Spleen (tissue), 7 donors: ENCODE results near the gene DYDC2.

Experiments
- CTCF ChIP-seq, 11 experiments: fragments of 200-600 bp in 7 of 11; fragments of 450-650 bp in 4 of 11; sonication (generic) in 4 of 11; IDR thresholded peaks in 8 of 11; conservative IDR thresholded peaks in 3 of 11; 1 replicate in 7 of 11; 2 replicates in 4 of 11; pipeline versions ENCODE4 v1.4.0 to v1.8.0; 2016 to 2021; ENCODE audit warnings: antibody characterized with exemption in 11 of 11, inconsistent platforms in 4 of 11, mild to moderate bottlenecking in 1 of 11
- POLR2AphosphoS5 ChIP-seq, 3 donors: sonication (generic); formaldehyde crosslinking; IDR thresholded peaks; one replicate each; pipeline ENCODE4 v1.5.1; 2017; ENCODE audit warnings: antibody characterized with exemption in 3 of 3
- donor health status: DM: no; HTN: no; CAD: no; lungs with moderate emphysema.
- donor health status: DM: no; HTN: no; CAD: no.
- donor health status: DM: no; HTN: no; CAD: no.

DNA sequence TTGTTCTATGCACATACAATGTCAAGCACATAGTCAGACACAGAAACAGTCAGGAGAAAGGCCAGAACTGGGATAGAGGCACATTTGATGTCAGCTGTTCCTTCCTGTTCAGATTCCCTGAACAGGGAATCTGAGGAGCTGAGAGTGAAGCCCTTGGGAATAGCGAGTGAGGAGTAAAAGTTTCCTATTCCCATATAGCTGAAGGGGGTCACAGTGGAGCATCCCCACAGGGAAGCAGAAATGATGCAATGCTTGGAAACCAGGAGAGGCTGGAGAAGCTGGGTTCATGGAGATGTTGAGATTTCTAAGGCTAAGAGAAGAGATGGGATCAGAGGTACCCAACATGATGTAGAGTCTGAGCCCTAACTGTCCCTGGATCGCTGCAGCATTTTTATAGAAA lies 40.4 kb downstream of the DYDC2 start:
- no peak for TF ChIP-seq CTCF (IDR thresholded peaks at IDR 0.05 in 8 of 11, conservative IDR thresholded peaks at IDR 0.05 in 3 of 11)
- TF ChIP-seq POLR2AphosphoS5 (IDR thresholded peaks at IDR 0.05): no peak
